ENCODE results near the gene SYPL1. TPM values are rescaled to one million over a fixed set of nuclear protein-coding genes. Genes with fewer than 3 reads are reported as not detected.

The SYPL1 gene
- total RNA-seq, 1 experiment from 2014 or later = 78.0 TPM

Other genes starting within 250 kb of the SYPL1 start
- gene ATXN7L1, start 235.7 kb downstream of the SYPL1 start, total RNA-seq (2021; ENCODE audit: unreplicated experiment) = 11.5 TPM
- 5.5 TPM for gene CDHR3, start 149.0 kb downstream of the SYPL1 start, total RNA-seq (2021; ENCODE audit: unreplicated experiment)
- 113 TPM for gene NAMPT, start 172.7 kb upstream of the SYPL1 start, total RNA-seq (2021; ENCODE audit: unreplicated experiment)

Data from HCT116 (cell line).